Stimulated activated naive CD4-positive, alpha-beta T cell (primary cell): ENCODE data around the gene C1QTNF12.
"Not testable (repeated sequence)": the region's sequence is repeated elsewhere in the genome, so short reads cannot be mapped to it uniquely, and the experiment has no call there.

Experiments
- DNase-seq, 6 experiments: peaks; one replicate each; lab custom pipeline; 2025; lab: John Stamatoyannopoulos, UW

The C1QTNF12 gene

GRCh38 chr1:1259540-1259939 is 13.0 kb upstream of the C1QTNF12 start:
- no peak for DNase-seq

DNA sequence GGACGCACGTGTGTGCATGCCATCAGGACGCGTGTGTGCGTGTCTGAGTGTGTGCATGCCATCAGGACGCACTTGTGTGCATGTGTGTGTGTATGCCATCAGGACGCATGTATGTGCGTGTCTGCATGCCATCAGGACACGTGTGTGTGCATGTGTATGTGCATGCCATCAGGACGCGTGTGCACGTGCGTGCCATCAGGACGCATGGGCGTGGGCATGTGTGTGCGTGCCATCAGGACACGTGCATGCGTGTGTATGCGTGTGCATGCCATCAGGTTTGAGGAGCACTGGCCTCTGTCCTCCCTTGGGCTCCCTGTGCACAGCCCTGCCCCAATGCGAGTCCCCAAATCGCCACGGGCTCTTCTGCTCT is 12.6 kb upstream of the C1QTNF12 start:
- no peak for DNase-seq

- no peak for DNase-seq
Measured at GRCh38 chr1:1256956-1257871, 10.7 kb upstream of the C1QTNF12 start.

DNA sequence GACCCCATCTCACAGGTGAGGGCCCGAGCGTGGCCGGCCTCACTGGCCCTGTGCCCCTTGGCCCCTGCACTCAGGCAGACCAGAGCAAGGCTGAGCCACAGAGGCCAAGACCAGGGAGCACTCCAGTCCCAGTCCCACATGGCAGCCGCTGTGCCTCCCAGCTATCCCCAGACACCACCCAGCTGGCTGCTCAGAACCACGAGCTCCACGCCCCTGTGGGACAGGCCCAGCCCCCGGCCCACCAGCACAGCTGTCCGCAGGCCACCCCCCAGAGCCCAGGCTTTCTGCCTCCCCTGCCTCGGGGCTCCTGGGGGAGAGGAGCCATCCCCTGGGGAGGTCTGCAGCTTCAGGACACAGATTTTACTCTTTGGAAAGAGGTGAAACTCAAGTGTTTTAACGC is 9.1 kb upstream of the C1QTNF12 start:
- no peak for DNase-seq

- no peak for DNase-seq
Measured at GRCh38 chr1:1255078-1255477, 8.6 kb upstream of the C1QTNF12 start.

DNA sequence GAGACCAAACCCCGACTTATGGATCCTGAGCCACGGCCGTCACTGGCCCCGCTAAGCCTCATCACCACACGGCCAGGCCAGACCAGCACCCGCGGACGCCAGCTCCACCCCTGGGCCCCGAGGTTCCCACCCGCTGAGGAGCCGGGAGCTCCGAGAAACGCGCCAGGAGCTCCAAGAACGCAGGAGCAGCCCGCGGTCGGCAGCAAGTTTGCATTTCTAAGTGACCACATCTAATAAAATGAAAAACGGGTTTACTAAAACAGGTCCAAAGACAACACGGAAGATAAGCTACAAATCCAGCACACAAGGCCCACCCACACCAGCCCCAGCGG is 8.1 kb upstream of the C1QTNF12 start:
- no peak for DNase-seq

DNA sequence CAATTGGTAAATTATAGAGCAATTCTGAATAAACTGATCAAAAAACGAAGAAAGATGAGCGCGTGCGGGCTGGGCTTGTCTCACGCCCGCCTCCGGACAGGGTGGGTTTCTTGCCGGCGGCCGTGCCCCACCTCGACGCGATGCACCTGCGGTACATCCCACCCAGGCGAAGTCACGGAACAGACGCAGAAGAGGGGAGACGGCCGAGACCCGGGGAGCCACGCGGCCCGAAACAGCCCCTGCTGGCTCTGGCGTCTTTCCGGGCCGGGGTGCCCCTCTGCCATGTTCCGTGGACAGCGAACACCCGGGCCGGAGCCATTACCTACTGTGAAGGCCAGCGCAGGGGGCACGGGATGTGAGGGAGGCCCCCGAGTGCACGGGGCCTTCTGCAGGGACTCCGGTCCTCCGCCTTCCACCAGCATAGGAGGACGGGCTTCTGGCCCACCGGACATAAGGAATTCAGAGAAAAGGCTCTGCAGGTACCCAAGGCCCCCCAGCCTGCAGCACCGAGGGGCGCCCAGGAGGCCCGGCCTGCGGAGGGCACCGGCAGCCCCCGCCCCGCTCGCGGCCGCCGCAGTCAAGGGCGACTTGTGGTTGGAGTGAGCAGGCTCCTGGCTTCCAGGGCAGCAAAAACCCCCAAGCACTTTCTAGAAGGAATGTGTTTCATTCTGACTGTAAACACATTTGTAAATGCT is 7.6 kb upstream of the C1QTNF12 start:
- no peak for DNase-seq

- no peak for DNase-seq
Measured at GRCh38 chr1:1253314-1253713, 6.8 kb upstream of the C1QTNF12 start.

DNA sequence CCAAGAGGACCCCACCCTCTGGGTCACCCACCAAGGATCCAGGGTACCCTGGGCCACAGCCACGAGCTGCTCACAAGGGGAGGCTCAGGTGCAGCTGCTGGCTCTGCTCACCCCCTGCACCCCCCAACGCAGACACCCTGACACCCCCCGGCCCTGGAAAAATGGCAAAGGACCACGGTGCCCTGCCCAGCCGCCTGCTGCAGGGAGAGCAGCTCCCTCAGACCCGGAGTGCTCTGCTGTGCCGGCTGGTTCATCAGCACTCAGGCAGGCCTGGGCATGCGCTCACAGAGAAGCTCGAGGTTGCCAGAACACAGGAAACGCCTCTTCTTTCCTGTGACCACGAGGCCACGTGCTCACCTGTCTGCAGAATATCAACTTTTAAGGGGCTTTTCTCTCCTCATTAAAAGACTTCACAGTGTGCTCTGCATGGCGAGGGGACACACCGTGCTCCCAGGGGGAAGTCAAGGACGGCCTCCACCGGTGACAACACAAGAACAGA is 4.3 kb upstream of the C1QTNF12 start:
- peak in 5 of 6 experiments; percentile 36 to 64 (median 56) for DNase-seq

- DNase-seq = not testable (repeated sequence)
Measured at GRCh38 chr1:1248009-1248913, 1.7 kb upstream of the C1QTNF12 start.

DNA sequence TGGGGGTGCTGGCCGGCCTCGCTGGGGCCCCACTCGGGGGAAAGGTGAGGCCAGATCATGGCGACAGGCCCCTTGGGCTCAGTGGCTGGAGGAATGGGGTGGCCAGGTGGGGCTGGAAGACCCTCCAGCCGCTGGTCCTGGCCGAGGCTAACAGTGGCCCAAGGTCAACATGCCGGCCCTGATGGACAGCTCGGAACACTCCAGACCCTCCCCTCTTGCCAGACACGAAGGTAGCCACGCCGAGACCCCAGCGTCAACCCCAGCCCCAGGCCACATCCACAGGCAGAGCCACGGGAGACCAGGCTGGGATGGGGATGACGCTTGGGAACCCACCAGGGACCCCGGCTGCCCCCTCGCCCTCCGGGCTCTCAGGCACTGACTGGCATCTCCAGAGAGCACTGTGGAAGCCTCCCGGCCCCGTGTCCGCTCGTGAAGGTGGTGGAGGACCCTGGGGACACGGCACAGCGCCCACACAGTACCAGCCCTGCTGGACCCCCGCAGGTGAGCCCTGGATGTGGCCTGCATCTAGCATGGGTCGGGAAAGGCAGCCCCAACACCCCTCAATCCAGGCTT is 905 bp upstream of the C1QTNF12 start:
- DNase-seq = no peak

DNA sequence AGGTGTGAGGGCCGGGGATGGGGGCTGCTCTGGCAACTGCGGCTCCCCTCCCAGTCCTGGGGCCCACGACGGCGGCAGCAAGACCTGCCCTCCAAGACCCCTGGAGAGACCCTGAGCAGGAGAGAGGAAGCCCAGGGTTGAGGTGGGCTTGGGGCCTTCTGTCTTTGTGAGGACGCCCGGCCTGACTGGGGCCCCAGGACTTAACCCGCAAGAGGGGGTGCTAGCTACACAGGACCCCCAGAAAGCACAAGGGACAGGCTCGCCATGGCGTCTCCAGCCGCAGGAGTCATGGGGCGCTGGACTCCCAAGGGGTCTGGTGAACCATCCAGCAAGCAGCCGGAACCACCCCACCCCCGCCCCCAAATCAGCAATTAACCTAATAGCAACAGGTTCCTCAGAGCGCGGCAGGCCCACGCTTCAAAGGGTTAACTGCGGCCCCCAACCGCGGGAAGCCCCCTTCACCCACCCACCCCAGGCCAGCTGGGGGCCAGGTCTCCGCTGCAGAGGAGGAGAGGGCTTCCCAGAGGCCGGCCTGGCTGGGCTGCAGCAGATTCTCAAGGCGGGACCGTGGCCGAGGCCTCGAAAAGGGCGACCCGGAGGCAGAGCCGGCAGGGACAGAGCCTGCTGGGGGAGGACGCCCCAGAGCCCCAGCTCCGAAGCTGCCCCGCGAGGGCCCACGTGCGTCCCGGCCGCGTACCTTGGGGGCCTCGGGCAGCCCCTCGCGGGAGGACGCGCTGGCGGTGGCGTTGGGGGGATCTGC is 525 bp downstream of the C1QTNF12 start:
- no peak for DNase-seq

DNA sequence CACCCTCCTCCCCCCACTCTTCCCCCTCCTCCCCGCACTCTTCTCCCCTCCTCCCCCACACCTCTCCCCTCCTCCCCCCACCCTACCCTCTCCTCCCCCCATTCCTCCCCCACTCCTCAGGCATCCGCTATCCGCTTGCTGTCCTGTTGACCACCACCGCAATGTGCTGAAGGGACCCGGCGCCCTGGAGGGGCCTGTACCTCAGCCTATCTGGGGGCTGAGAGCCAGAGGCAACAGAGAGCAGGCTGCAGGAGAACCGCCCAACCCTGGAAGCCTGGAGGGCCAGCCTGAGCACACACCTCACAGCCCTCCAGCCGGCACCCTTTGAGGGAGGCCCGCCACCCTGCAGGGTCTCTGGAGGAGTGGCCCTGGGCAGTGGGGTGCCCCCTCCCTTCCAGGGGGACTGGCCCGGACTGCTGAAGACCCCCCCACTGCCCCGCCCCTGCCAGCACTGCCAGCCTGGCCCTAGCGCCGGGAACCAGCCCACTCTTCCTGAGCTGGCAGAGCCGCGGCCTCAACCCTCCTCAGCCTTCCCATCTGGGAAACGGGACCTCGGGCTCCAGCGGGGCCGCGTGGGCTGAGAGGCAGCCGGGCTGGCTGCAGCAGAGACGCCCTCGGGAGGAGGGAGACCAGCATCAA is 1.2 kb downstream of the C1QTNF12 start:
- no peak for DNase-seq

DNA sequence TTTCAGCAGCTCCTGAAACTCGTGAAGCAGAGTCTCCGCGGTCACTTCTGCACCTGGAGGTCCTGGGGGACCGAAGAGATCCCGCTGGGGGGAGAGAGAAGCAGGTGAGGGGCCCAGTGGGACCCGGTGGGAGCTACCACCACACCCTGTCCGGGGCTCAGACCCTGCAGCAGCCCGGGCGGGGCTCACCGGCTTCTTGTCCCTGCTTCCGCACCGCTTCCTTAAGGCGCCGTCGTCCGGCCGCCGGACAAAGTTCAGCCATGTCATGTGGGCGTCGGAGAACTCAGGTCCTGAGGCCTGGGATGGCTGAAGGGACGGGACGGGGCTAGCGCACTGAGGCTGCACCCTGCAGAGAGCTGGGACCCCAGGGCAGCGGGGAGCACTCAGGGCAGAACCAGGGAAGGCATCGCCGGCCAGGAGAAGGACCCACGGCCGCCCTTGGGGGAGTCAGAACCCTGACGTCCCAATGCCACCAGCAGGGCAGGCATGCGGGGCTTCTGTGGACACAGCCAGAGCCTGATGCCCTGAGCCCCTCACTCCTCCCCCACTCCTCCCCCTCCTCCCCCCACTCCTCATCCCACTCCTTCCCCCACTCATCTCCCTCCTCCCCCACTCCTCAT is 2.2 kb downstream of the C1QTNF12 start:
- DNase-seq = no peak

- no peak for DNase-seq
Measured at GRCh38 chr1:1243807-1244191, 2.7 kb downstream of the C1QTNF12 start.

DNA sequence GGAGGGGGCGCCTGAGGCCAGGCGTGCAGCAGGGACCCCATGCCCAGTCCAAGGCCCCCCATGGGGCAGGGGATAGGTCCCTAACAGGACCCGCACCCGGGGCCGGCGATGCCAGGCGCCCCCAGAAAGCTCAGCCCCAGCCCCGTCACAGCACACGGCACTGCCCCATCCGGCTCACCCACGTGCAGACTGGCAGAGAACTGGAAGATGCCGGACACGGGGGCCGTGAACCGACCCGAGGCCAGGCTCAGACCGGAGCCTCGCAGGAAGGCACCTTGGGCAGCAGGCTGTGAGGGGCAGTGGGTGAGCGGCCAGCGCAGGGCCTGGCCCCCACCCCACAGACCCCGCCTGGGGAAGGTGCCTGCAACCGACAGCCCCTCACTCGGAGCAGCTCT is 3.3 kb downstream of the C1QTNF12 start:
- DNase-seq = no peak

GRCh38 chr1:1242461-1243265 is 3.9 kb downstream of the C1QTNF12 start:
- no peak for DNase-seq

DNA sequence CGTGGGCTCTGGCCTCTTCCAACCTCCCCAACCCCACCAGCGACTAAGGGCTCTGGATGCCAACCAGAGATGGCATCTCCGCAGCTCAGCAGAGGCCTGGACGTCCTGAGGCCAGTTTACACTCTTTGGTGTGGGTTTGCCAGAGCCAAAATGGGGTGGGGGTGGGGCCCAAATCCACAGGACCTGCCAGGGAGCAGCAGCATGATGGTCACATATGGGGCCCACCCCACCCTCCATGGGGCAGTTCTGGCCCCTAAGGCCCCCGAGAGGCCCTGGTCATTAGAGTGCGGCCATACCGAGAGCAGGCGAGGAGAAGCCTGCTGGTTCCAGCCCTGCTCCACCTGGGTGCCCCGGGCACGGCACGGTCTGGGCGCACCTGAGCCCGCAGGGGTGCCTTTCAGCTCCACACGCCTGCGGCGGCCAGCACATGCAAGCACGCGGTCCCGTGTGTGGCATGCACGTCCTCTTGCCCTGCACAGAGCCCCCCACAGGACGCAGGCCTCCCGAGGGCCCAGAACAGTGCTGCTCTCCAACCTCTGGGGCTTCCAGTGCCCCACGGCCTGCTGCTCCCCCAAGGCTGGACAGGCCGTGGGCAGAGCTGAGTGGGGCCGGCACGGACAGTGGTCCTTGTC is 4.8 kb downstream of the C1QTNF12 start:
- no peak for DNase-seq
